Measurements from ENCODE around the gene TSPOAP1.

The TSPOAP1 gene

DNA sequence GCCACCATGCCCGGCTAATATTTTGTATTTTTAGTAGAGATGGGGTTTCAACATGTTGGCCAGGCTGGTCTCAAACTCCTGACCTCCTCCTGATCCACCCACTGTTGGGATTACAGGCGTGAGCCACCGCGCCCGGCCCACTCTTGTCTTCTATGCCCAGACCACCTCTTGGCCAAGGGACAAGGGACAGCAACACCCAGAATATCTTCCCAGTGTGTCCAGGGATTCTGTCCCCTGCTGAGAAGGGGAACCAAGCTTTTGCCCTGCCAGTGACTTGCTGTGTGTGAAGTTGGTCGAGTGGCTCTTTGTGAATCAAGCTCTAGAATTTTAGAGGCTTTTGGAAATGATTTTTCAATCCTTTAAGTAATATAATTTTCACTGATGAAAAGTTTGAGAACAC is 46.2 kb downstream of the TSPOAP1 start:
- TF ChIP-seq, protein P1, sequence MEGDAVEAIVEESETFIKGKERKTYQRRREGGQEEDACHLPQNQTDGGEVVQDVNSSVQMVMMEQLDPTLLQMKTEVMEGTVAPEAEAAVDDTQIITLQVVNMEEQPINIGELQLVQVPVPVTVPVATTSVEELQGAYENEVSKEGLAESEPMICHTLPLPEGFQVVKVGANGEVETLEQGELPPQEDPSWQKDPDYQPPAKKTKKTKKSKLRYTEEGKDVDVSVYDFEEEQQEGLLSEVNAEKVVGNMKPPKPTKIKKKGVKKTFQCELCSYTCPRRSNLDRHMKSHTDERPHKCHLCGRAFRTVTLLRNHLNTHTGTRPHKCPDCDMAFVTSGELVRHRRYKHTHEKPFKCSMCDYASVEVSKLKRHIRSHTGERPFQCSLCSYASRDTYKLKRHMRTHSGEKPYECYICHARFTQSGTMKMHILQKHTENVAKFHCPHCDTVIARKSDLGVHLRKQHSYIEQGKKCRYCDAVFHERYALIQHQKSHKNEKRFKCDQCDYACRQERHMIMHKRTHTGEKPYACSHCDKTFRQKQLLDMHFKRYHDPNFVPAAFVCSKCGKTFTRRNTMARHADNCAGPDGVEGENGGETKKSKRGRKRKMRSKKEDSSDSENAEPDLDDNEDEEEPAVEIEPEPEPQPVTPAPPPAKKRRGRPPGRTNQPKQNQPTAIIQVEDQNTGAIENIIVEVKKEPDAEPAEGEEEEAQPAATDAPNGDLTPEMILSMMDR (conservative IDR thresholded peaks at IDR 0.05): no peak
- H3K27ac ChIP-seq: no peak overlapping the region

DNA sequence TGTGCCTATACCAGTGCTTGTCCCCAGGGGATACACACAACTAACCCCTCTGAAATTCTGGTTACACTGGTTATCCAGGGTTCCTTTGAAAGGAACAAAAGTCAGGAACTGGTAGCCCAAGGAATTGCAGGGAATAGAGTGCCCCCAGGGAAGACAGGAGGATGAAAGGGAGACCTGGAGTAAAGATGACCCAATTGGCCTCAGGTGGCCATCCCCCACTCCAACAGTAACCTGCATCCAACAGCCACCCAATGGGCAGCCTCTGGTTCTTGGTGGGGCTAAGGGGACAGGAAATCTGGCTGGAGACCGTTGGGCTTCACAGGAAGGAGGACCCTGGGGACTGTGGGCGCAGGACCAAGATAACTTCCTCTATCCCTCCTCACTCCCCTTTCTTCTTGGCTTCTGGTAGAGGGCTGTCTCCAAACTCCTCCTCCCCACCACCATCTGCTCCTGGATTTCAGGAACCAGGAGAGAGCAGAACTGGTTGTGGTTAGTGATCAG is 47.0 kb downstream of the TSPOAP1 start:
- TF ChIP-seq, protein P1 (conservative IDR thresholded peaks at IDR 0.05): no peak
- no peak overlapping the region for H3K27ac ChIP-seq

- TF ChIP-seq, protein P1 (conservative IDR thresholded peaks at IDR 0.05): no peak
- no peak within 1 kb of the TSS for H3K27ac ChIP-seq
These were observed 47.9 kb downstream of the TSPOAP1 start, which contains the start of gene MPO for GRCh38 chr17:58280480-58281217. TSS of gene MPO (minus strand) at chr17:58280935. CDS start at chr17:58280758, 177 bp downstream.

DNA sequence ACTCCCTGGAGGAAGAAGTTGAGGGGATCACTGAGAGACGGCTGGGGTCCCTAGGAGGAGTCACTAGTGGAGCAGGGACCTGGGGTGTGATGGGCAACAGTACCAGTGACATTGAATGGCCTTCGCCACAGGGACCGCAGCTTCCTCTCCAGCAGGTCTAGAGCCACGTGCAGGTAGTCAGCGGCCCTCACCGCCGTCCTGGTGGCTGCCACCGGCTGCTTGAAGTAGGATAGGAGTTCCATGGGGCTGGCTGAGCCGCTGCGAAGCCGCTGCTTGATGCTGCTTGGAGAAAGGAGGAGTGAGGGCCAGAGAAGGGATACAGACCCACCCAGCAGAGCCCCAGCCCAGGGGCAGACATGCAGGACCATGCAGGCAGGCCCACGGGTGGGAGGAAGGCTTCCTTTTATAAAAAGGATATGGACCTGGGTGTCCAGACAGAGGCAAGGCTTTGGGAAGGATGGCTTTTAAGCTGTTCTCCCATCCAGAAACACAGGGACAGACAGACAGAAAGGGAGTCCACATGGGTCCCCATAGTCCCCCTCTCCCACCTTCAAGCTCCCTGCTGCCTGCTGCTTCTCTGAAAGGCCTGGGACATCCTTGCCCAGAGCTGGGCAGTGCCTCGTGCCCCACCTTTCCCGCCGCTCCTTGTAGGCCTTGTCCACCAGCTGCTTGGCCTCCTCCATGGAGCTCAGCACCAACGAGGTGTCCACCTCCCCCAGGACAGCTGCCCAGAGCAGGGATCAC is 48.7 kb downstream of the TSPOAP1 start:
- TF ChIP-seq, protein P1 (conservative IDR thresholded peaks at IDR 0.05): no peak
- no peak overlapping the region for H3K27ac ChIP-seq

- TF ChIP-seq, protein P1 (conservative IDR thresholded peaks at IDR 0.05): no peak
- H3K27ac ChIP-seq: no peak overlapping the region
These were observed 49.4 kb downstream of the TSPOAP1 start for GRCh38 chr17:58279016-58279711.

- no peak overlapping the region for H3K27ac ChIP-seq
- TF ChIP-seq, protein P1 (conservative IDR thresholded peaks at IDR 0.05): no peak
These were observed 50.0 kb downstream of the TSPOAP1 start for GRCh38 chr17:58278661-58279015.

All from VCaP (cell line).